GM12875 (cell line): Measurements from ENCODE around the gene USP22.

Source experiments
- H3K4me3 ChIP-seq: one replicate; pipeline ENCODE4 v1.5.1; 2011; ENCODE audit warnings: low read depth, low read length, control low read depth
- CTCF ChIP-seq: IDR thresholded peaks from 2 replicates; pipeline ENCODE4 v1.5.1; 2011; ENCODE audit warnings: low read depth, mild to moderate bottlenecking, control low read depth, inconsistent platforms, low read length, moderate library complexity, borderline replicate concordance; ENCODE audit not compliant: insufficient read depth

USP22 gene

GRCh38 chr17:21035406-21035805 is 7.4 kb downstream of the USP22 start:
- no peak overlapping the region for H3K4me3 ChIP-seq
- TF ChIP-seq CTCF: no peak

- no peak for TF ChIP-seq CTCF
- H3K4me3 ChIP-seq: no peak overlapping the region
Measured at GRCh38 chr17:21034340-21035235, 8.2 kb downstream of the USP22 start.

GRCh38 chr17:21033350-21033749 is 9.5 kb downstream of the USP22 start:
- no peak for TF ChIP-seq CTCF
- no peak overlapping the region for H3K4me3 ChIP-seq

GRCh38 chr17:21031756-21032396 is 10.9 kb downstream of the USP22 start:
- H3K4me3 ChIP-seq: no peak overlapping the region
- TF ChIP-seq CTCF: no peak

- no peak for TF ChIP-seq CTCF
Measured at GRCh38 chr17:21030375-21030774, 12.4 kb downstream of the USP22 start.

GRCh38 chr17:21029515-21029914 is 13.3 kb downstream of the USP22 start:
- no peak overlapping the region for H3K4me3 ChIP-seq
- no peak for TF ChIP-seq CTCF

More at GRCh38 chr17:21030375-21030774, 12.4 kb downstream of the USP22 start:
- no peak overlapping the region for H3K4me3 ChIP-seq
